Neural progenitor cell (in vitro differentiated cells): ENCODE results near the gene CRACR2A.

Source experiments
- EZH2 ChIP-seq: fragments of 200-600 bp; sonication (generic); IDR thresholded peaks from 2 replicates; pipeline ENCODE4 v1.6.1; 2017; ENCODE audit warnings: antibody characterized with exemption, mild to moderate bottlenecking, moderate library complexity
- TF ChIP-seq, protein P1 (sequence below): fragments of 200-600 bp; sonication (generic); IDR thresholded peaks from 2 replicates; pipeline ENCODE4 v1.5.1; 2017; ENCODE audit warnings: antibody characterized with exemption, mild to moderate bottlenecking

DNA sequence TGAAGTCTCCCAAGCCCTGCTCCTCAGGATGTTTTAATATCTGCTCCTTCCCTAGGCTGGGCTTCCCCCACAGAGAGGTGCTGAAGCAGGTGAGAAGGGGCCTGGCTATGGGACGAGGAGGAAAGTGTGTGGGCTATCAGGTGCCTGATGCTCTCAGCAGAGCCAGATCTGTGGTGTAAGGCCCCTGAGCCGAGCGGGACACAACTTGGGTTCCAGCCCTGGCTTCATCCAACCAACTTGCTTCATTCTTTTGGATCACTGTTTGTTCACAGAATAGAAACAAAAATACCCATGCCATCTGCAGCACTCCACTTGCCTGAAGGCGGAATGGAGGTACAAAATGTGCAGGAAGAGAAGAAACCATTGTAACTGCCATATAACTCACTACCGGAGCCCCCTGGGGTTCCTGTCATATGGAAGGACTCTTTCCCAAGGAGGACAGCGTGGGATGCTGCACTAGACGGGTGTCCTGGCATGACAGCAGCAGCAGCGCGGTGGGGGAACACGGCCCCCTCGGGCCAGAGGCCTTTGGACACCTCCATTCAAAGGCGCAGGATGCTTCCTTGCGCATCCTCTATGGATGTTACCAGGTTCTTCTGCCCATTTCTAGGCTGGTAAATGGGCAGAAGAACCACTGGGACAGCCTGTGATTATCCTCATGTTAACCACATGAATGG, 95.8 kb downstream of the CRACR2A start:
- TF ChIP-seq, protein P1, sequence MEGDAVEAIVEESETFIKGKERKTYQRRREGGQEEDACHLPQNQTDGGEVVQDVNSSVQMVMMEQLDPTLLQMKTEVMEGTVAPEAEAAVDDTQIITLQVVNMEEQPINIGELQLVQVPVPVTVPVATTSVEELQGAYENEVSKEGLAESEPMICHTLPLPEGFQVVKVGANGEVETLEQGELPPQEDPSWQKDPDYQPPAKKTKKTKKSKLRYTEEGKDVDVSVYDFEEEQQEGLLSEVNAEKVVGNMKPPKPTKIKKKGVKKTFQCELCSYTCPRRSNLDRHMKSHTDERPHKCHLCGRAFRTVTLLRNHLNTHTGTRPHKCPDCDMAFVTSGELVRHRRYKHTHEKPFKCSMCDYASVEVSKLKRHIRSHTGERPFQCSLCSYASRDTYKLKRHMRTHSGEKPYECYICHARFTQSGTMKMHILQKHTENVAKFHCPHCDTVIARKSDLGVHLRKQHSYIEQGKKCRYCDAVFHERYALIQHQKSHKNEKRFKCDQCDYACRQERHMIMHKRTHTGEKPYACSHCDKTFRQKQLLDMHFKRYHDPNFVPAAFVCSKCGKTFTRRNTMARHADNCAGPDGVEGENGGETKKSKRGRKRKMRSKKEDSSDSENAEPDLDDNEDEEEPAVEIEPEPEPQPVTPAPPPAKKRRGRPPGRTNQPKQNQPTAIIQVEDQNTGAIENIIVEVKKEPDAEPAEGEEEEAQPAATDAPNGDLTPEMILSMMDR: no peak
- TF ChIP-seq EZH2: no peak
